Nephron progenitor cell (in vitro differentiated cells): ENCODE data around the gene SETD1B.

ENCODE experiments used
- DNase-seq: peaks from one replicate; pipeline ENCODE4 v3.0.0; 2021
- H3K27ac Mint-ChIP-seq: 2 replicates; pipeline ENCODE4 v1.8.0; 2021; ENCODE audit warnings: mild to moderate bottlenecking, moderate library complexity, mixed read lengths
- H3K27me3 Mint-ChIP-seq: 2 replicates; pipeline ENCODE4 v1.8.0; 2021; ENCODE audit warnings: mild to moderate bottlenecking, low read depth, mixed read lengths; ENCODE audit not compliant: poor library complexity
- H3K36me3 Mint-ChIP-seq: 2 replicates; pipeline ENCODE4 v1.8.0; 2021; ENCODE audit warnings: low read depth, mixed read lengths
- H3K4me1 Mint-ChIP-seq: 2 replicates; pipeline ENCODE4 v1.8.0; 2021; ENCODE audit warnings: mixed read lengths
- H3K4me3 Mint-ChIP-seq: 2 replicates; pipeline ENCODE4 v1.8.0; 2021; ENCODE audit warnings: mild to moderate bottlenecking, moderate library complexity, mixed read lengths
- H3K9me3 Mint-ChIP-seq: 2 replicates; pipeline ENCODE4 v1.8.0; 2021; ENCODE audit warnings: mild to moderate bottlenecking, moderate library complexity, mixed read lengths
- CTCF ChIP-seq: fragments of 200-600 bp; sonication (generic); IDR thresholded peaks from 2 replicates; pipeline ENCODE4 v1.5.0; 2021; ENCODE audit warnings: antibody characterized with exemption

Gene SETD1B

DNA sequence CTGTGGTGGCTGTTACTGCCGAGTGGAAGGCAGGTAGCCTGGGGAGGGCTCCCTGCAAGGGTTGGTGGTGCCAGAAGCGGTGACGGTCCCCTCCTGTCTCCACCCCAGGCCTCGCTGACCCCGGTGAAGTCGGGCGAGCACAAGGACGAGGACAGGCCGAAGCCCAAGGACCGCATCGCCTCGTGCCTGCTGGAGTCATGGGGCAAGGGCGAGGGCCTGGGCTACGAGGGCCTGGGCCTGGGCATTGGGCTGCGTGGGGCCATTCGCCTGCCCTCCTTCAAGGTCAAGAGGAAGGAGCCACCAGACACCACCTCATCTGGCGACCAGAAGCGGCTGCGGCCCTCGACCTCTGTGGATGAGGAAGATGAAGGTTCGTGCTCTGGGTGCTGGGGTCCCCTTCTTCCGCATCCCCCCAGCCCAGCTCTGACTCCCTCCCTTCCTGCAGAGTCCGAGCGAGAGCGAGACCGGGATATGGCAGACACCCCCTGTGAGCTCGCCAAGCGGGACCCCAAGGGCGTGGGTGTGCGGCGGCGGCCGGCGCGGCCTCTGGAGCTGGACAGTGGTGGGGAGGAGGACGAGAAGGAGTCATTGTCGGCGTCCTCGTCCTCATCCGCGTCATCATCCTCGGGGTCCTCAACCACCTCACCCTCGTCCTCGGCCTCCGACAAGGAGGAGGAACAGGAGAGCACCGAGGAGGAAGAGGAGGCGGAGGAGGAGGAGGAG, 13.3 kb downstream of the SETD1B start:
- peaks cover 16% of the 10 kb centered on the region for H3K4me1 Mint-ChIP-seq
- H3K27me3 Mint-ChIP-seq: peaks cover 5% of the 10 kb centered on the region
- DNase-seq: no peak
- peaks cover 33% of the 10 kb centered on the region for H3K36me3 Mint-ChIP-seq
- no peak overlapping the region for H3K4me3 Mint-ChIP-seq
- H3K27ac Mint-ChIP-seq: no peak overlapping the region
- H3K9me3 Mint-ChIP-seq: no peaks in the 10 kb centered on the region
- TF ChIP-seq CTCF: no peak

DNA sequence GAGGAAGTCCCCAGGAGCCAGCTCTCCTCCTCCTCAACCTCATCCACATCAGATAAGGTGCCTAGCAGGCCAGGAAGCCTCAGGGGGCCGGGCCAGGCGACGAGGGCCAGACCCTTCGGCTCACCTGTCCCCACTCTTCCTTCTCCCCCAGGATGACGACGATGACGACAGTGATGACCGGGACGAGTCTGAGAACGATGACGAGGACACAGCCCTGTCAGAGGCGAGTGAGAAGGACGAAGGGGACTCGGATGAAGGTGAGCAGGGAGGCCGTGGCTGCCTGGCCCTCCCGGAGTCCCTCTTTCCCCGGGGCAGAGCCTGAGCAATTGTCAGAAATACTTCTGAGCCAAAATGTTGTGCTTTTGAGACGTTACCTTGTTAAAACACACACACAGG, 13.8 kb downstream of the SETD1B start:
- H3K4me1 Mint-ChIP-seq: peaks cover 12% of the 10 kb centered on the region
- no peak for TF ChIP-seq CTCF
- H3K9me3 Mint-ChIP-seq: no peaks in the 10 kb centered on the region
- no peak overlapping the region for H3K4me3 Mint-ChIP-seq
- peaks cover 5% of the 10 kb centered on the region for H3K27me3 Mint-ChIP-seq
- no peak for DNase-seq
- H3K27ac Mint-ChIP-seq: no peak overlapping the region
- H3K36me3 Mint-ChIP-seq: peaks cover 33% of the 10 kb centered on the region

DNA sequence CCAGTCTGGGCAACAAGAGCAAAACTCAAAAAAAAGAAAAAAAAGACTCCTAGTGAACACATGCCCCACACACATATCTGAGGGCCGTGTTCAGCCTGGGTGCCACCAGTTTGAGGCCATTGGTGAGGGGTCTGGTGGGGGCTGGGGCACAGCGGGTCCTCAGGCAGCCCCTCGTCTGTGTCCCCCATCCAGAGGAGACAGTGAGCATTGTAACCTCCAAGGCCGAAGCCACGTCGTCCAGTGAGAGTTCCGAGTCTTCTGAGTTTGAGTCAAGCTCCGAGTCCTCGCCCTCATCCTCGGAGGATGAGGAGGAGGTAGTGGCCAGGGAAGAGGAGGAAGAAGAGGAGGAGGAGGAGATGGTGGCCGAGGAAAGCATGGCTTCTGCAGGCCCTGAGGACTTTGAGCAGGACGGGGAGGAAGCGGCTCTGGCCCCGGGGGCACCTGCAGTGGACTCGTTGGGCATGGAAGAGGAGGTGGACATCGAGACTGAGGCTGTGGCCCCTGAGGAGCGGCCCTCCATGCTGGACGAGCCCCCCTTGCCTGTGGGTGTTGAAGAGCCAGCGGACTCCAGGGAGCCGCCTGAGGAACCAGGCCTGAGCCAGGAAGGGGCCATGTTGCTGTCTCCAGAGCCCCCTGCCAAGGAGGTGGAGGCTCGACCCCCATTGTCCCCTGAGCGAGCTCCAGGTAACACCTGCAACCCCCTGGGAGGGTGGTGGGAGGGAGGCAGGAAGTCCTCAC, 15.6 kb downstream of the SETD1B start:
- H3K36me3 Mint-ChIP-seq: peaks cover 33% of the 10 kb centered on the region
- TF ChIP-seq CTCF: no peak
- no peak for DNase-seq
- no peak overlapping the region for H3K4me3 Mint-ChIP-seq
- no peaks in the 10 kb centered on the region for H3K4me1 Mint-ChIP-seq
- H3K27me3 Mint-ChIP-seq: peaks cover 5% of the 10 kb centered on the region
- H3K9me3 Mint-ChIP-seq: no peaks in the 10 kb centered on the region
- H3K27ac Mint-ChIP-seq: no peak overlapping the region

- peaks cover 5% of the 10 kb centered on the region for H3K27me3 Mint-ChIP-seq
- no peaks in the 10 kb centered on the region for H3K9me3 Mint-ChIP-seq
- H3K4me1 Mint-ChIP-seq: no peaks in the 10 kb centered on the region
- no peak for DNase-seq
- H3K4me3 Mint-ChIP-seq: no peak overlapping the region
- H3K36me3 Mint-ChIP-seq: peaks cover 33% of the 10 kb centered on the region
- no peak for TF ChIP-seq CTCF
- H3K27ac Mint-ChIP-seq: no peak overlapping the region
These were observed 16.2 kb downstream of the SETD1B start for GRCh38 chr12:121820056-121820455.

DNA sequence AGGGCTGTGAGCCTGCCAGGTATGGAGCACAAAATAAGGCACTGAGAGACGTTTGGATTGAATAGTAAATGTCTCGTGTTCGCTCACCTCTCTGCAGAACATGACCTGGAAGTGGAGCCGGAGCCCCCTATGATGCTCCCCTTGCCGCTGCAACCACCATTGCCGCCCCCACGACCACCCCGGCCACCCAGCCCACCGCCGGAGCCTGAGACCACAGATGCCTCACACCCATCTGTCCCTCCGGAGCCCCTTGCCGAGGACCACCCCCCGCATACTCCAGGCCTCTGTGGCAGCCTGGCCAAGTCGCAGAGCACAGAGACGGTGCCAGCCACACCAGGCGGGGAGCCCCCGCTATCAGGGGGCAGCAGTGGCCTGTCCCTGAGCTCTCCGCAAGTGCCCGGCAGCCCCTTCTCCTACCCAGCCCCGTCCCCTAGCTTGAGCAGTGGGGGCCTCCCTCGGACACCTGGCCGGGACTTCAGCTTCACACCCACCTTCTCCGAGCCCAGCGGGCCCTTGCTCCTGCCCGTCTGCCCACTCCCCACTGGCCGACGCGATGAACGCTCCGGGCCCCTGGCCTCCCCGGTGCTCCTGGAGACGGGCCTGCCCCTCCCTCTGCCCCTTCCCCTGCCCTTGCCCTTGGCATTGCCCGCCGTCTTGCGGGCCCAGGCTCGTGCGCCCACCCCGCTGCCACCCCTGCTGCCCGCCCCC, 18.7 kb downstream of the SETD1B start:
- H3K36me3 Mint-ChIP-seq: peaks cover 35% of the 10 kb centered on the region

More for the DNA sequence above, 18.7 kb downstream of the SETD1B start:
- Mint-ChIP-seq H3K4me3 (no peak overlapping the region), H3K27ac (no peak overlapping the region), H3K27me3 (peaks cover 8% of the 10 kb centered on the region), H3K9me3 (no peaks in the 10 kb centered on the region), H3K4me1 (no peaks in the 10 kb centered on the region)
- DNase-seq: no peak
- no peak for TF ChIP-seq CTCF
